EL (cell line): ENCODE results near the gene SRPRB.

Experiments
- DNase-seq: peaks from one replicate; pipeline ENCODE4 v3.0.0-alpha.2; 2016

SRPRB gene

GRCh38 chr3:133849346-133849745 is 43.7 kb downstream of the SRPRB start:
- no peak for DNase-seq

- DNase-seq = no peak
Measured at GRCh38 chr3:133850034-133850433, 44.4 kb downstream of the SRPRB start.

GRCh38 chr3:133851266-133851906 is 45.8 kb downstream of the SRPRB start:
- no peak for DNase-seq

GRCh38 chr3:133851931-133852330 is 46.3 kb downstream of the SRPRB start:
- no peak for DNase-seq

- no peak for DNase-seq
Measured at GRCh38 chr3:133853063-133853924, 47.7 kb downstream of the SRPRB start.

GRCh38 chr3:133853925-133854227 is 48.3 kb downstream of the SRPRB start:
- DNase-seq = no peak

GRCh38 chr3:133854264-133855001 is 48.8 kb downstream of the SRPRB start:
- no peak for DNase-seq

- no peak for DNase-seq
Measured at GRCh38 chr3:133855002-133855370, 49.4 kb downstream of the SRPRB start.

- DNase-seq = peak; percentile 10
Measured at GRCh38 chr3:133855772-133856171, 50.2 kb downstream of the SRPRB start.

GRCh38 chr3:133856316-133856715 is 50.7 kb downstream of the SRPRB start:
- DNase-seq = no peak

GRCh38 chr3:133857767-133858166 is 52.2 kb downstream of the SRPRB start:
- DNase-seq = no peak

- DNase-seq = no peak
Measured at GRCh38 chr3:133859381-133860234, 54.0 kb downstream of the SRPRB start.

GRCh38 chr3:133860519-133860918 is 54.9 kb downstream of the SRPRB start:
- no peak for DNase-seq

- no peak for DNase-seq
Measured at GRCh38 chr3:133862161-133862560, 56.5 kb downstream of the SRPRB start.

- no peak for DNase-seq
Measured at GRCh38 chr3:133863911-133864310, 58.3 kb downstream of the SRPRB start.

- DNase-seq = no peak
Measured at GRCh38 chr3:133864616-133865015, 59.0 kb downstream of the SRPRB start.

- DNase-seq = no peak
Measured at GRCh38 chr3:133865136-133865855, 59.7 kb downstream of the SRPRB start.

GRCh38 chr3:133866141-133866540 is 60.5 kb downstream of the SRPRB start:
- DNase-seq = no peak

GRCh38 chr3:133868186-133868585 is 62.6 kb downstream of the SRPRB start:
- DNase-seq = no peak

- DNase-seq = no peak
Measured at GRCh38 chr3:133868758-133869475, 63.3 kb downstream of the SRPRB start.

GRCh38 chr3:133869586-133869985 is 64.0 kb downstream of the SRPRB start:
- no peak for DNase-seq

- no peak for DNase-seq
Measured at GRCh38 chr3:133870822-133871221, 65.2 kb downstream of the SRPRB start.
